OCI-LY3 (cell line): ENCODE measurements around the gene SLC39A5.
"Not testable (repeated sequence)": the region's sequence is repeated elsewhere in the genome, so short reads cannot be mapped to it uniquely, and the experiment has no call there.

Experiments used
- H2AFZ ChIP-seq: fragments of 200-600, 300-600 bp; shearing (Covaris generic); 2 replicates; pipeline ENCODE4 v1.6.0; 2014; ENCODE audit warnings: antibody characterized with exemption, low read depth, low read length
- H3K27ac ChIP-seq: fragments of 200-600, 300-600 bp; sonication (generic); 2 replicates; pipeline ENCODE4 v1.5.1; 2014; ENCODE audit warnings: mild to moderate bottlenecking, low read length, moderate library complexity, mixed read lengths
- H3K27me3 ChIP-seq: fragments of 200-600, 300-600 bp; sonication (generic); 2 replicates; pipeline ENCODE4 v1.6.1; 2014; ENCODE audit warnings: low read depth, low read length, mixed read lengths
- H3K36me3 ChIP-seq: fragments of 200-600, 300-600 bp; sonication (generic); replicated peaks from 2 replicates; pipeline ENCODE3; 2014; ENCODE audit warnings: low read depth, low read length, mixed read lengths
- H3K4me1 ChIP-seq: fragments of 300-600, 200-600 bp; sonication (generic); 2 replicates; pipeline ENCODE4 v1.6.1; 2014; ENCODE audit warnings: low read length, mixed read lengths
- H3K4me2 ChIP-seq: fragments of 200-600, 300-600 bp; sonication (generic); 2 replicates; pipeline ENCODE4 v1.6.1; 2014; ENCODE audit warnings: low read length, mixed read lengths
- H3K4me3 ChIP-seq: fragments of 300-600, 200-600 bp; sonication (generic); 2 replicates; pipeline ENCODE4 v1.5.1; 2014; ENCODE audit warnings: antibody characterized with exemption, mild to moderate bottlenecking, low read length, moderate library complexity
- H3K79me2 ChIP-seq: fragments of 300-600, 200-600 bp; shearing (Covaris generic); 2 replicates; pipeline ENCODE4 v1.6.1; 2014; ENCODE audit warnings: mild to moderate bottlenecking, low read length, mixed read lengths
- H3K9ac ChIP-seq: fragments of 300-600, 200-600 bp; shearing (Covaris generic); 2 replicates; pipeline ENCODE4 v1.6.0; 2014; ENCODE audit warnings: mild to moderate bottlenecking, low read length, moderate library complexity
- H3K9me3 ChIP-seq: fragments of 200-600, 300-600 bp; shearing (Covaris generic); 2 replicates; pipeline ENCODE4 v1.6.1; 2014; ENCODE audit warnings: low read length, mixed read lengths; ENCODE audit not compliant: insufficient read depth
- H4K20me1 ChIP-seq: fragments of 200-600, 300-600 bp; sonication (generic); 2 replicates; pipeline ENCODE4 v1.6.1; 2016; ENCODE audit warnings: low read length, mixed read lengths; ENCODE audit not compliant: insufficient read depth
- CTCF ChIP-seq: fragments of 200-600, 300-600 bp; sonication (generic); IDR thresholded peaks from 2 replicates; pipeline ENCODE4 v1.5.1; 2014; ENCODE audit warnings: antibody characterized with exemption, low read length, low read depth
- EZH2phosphoT487 ChIP-seq: fragments of 200-600 bp; shearing (Covaris generic); IDR thresholded peaks from 2 replicates; pipeline ENCODE4 v1.6.1; 2018; ENCODE audit warnings: antibody characterized with exemption, mixed run types, low read depth

The SLC39A5 gene

GRCh38 chr12:56261503-56262232 is 31.8 kb downstream of the SLC39A5 start:
- H2AFZ ChIP-seq: no peak overlapping the region
- H3K27me3 ChIP-seq: no peaks in the 10 kb centered on the region
- H3K4me2 ChIP-seq: no peak overlapping the region
- H3K27ac ChIP-seq: no peak overlapping the region
- H3K79me2 ChIP-seq: peaks cover 15% of the 10 kb centered on the region
- no peaks in the 10 kb centered on the region for H3K9me3 ChIP-seq
- TF ChIP-seq EZH2phosphoT487 (no peak), CTCF (no peak)
- no peak overlapping the region for H3K9ac ChIP-seq
- peaks cover 10% of the 10 kb centered on the region for H3K4me1 ChIP-seq
- peaks cover 4% of the 10 kb centered on the region for H3K36me3 ChIP-seq
- no peaks in the 10 kb centered on the region for H4K20me1 ChIP-seq
- H3K4me3 ChIP-seq: no peak overlapping the region

- not testable (repeated sequence) for H3K27me3 ChIP-seq, H4K20me1 ChIP-seq, H3K36me3 ChIP-seq, H3K4me2 ChIP-seq, H3K9ac ChIP-seq, H3K27ac ChIP-seq, H3K9me3 ChIP-seq, H3K4me1 ChIP-seq, H3K79me2 ChIP-seq, H3K4me3 ChIP-seq, H2AFZ ChIP-seq
These were observed 33.1 kb downstream of the SLC39A5 start for GRCh38 chr12:56262955-56263354.

- not testable (repeated sequence) for H3K4me1 ChIP-seq, H3K79me2 ChIP-seq, H3K27ac ChIP-seq, H3K9me3 ChIP-seq, H4K20me1 ChIP-seq, H3K27me3 ChIP-seq
- H3K9ac ChIP-seq: peak overlapping the region; percentile 65
- peak overlapping the region; percentile 67 for H3K4me2 ChIP-seq
- peaks cover 13% of the 10 kb centered on the region for H3K36me3 ChIP-seq
- H2AFZ ChIP-seq: peak overlapping the region; percentile 64
- H3K4me3 ChIP-seq: peak overlapping the region; percentile 83
These were observed 36.3 kb downstream of the SLC39A5 start for GRCh38 chr12:56266068-56266692.

GRCh38 chr12:56266693-56267442 is 37.0 kb downstream of the SLC39A5 start, which contains the start of gene COQ10A:
COQ10A (plus strand) TSS chr12:56266942; CDS start chr12:56267119, 177 bp downstream.
- peak within 1 kb of the TSS; percentile 67 for H3K4me2 ChIP-seq
- no peaks in the 10 kb centered on the region for H3K9me3 ChIP-seq
- H3K4me3 ChIP-seq: peak within 1 kb of the TSS; percentile 83
- H4K20me1 ChIP-seq: no peaks in the 10 kb centered on the region; the same call in 1 of the 2 replicates
- H2AFZ ChIP-seq: peak within 1 kb of the TSS; percentile 78
- peaks cover 5% of the 10 kb centered on the region; the same call in 1 of the 2 replicates for H3K4me1 ChIP-seq
- H3K36me3 ChIP-seq: peaks cover 14% of the 10 kb centered on the region
- H3K27ac ChIP-seq: peak within 1 kb of the TSS; percentile 50
- H3K79me2 ChIP-seq: no peaks in the 10 kb centered on the region
- no peaks in the 10 kb centered on the region for H3K27me3 ChIP-seq
- no peak for TF ChIP-seq EZH2phosphoT487
- TF ChIP-seq CTCF: peak; percentile 54
- H3K9ac ChIP-seq: peak within 1 kb of the TSS; percentile 65
